Smooth muscle cell of the brain vasculature (primary cell): ENCODE results near the gene ST13.
"Not testable (repeated sequence)": the region's sequence is repeated elsewhere in the genome, so short reads cannot be mapped to it uniquely, and the experiment has no call there.

Source experiments
- DNase-seq: peaks from one replicate; pipeline ENCODE4 v3.0.0-alpha.2; 2012; ENCODE audit warnings: low read depth, low spot score

ST13 gene

GRCh38 chr22:40782521-40782920 lies 73.9 kb downstream of the ST13 start:
- no peak for DNase-seq

DNA sequence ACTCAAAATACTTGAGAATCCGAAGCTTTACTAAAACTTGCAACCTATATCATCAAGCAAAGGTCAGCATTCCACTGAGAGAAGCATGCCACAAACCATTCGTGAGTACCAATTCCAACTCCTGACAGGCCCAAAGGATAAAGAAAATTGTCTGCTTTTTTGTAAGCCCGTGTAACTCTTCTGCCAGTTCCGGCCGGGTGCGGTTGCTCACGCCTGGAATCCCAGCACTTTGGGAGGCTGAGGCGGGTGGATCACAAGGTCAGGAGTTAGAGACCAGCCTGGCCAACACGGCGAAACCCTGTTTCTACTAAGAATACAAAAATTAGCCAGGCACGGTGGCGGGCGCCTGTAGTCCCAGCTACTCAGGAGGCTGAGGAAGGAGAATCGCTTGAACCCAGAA lies 74.7 kb downstream of the ST13 start:
- DNase-seq = not testable (repeated sequence)
